ENCODE data around the gene DACH1.

The DACH1 gene

GRCh38 chr13:71617265-71617664 lies 249.7 kb downstream of the DACH1 start:
- DNase-seq, result no peak

- DNase-seq, result no peak
Observed at GRCh38 chr13:71613066-71613745, 253.8 kb downstream of the DACH1 start.

GRCh38 chr13:71611292-71611691 lies 255.7 kb downstream of the DACH1 start:
- no peak for DNase-seq

- no peak for DNase-seq
Observed at GRCh38 chr13:71610876-71611275, 256.1 kb downstream of the DACH1 start.

- DNase-seq, result no peak
Observed at GRCh38 chr13:71609271-71609670, 257.7 kb downstream of the DACH1 start.

- DNase-seq, result no peak
Observed at GRCh38 chr13:71607575-71607974, 259.4 kb downstream of the DACH1 start.

- DNase-seq, result no peak
Observed at GRCh38 chr13:71606818-71607217, 260.2 kb downstream of the DACH1 start.

- DNase-seq, result no peak
Observed at GRCh38 chr13:71605744-71606143, 261.3 kb downstream of the DACH1 start.

- no peak for DNase-seq
Observed at GRCh38 chr13:71603255-71603654, 263.7 kb downstream of the DACH1 start.

- no peak for DNase-seq
Observed at GRCh38 chr13:71602344-71602743, 264.7 kb downstream of the DACH1 start.

- no peak for DNase-seq
Observed at GRCh38 chr13:71597150-71597549, 269.9 kb downstream of the DACH1 start.

GRCh38 chr13:71596116-71596515 lies 270.9 kb downstream of the DACH1 start:
- no peak for DNase-seq

GRCh38 chr13:71593566-71593965 lies 273.4 kb downstream of the DACH1 start:
- no peak for DNase-seq

- DNase-seq, result no peak
Observed at GRCh38 chr13:71591374-71591773, 275.6 kb downstream of the DACH1 start.

- no peak for DNase-seq
Observed at GRCh38 chr13:71590654-71591148, 276.3 kb downstream of the DACH1 start.

- no peak for DNase-seq
Observed at GRCh38 chr13:71589032-71589431, 278.0 kb downstream of the DACH1 start.

- no peak for DNase-seq
Observed at GRCh38 chr13:71587817-71588216, 279.2 kb downstream of the DACH1 start.

GRCh38 chr13:71587193-71587592 lies 279.8 kb downstream of the DACH1 start:
- DNase-seq, result no peak

GRCh38 chr13:71583581-71583980 lies 283.4 kb downstream of the DACH1 start:
- DNase-seq, result no peak

- DNase-seq, result no peak
Observed at GRCh38 chr13:71580614-71581013, 286.4 kb downstream of the DACH1 start.

- no peak for DNase-seq
Observed at GRCh38 chr13:71578048-71578447, 289.0 kb downstream of the DACH1 start.

- DNase-seq, result no peak
Observed at GRCh38 chr13:71577127-71577526, 289.9 kb downstream of the DACH1 start.

GRCh38 chr13:71576571-71576970 lies 290.4 kb downstream of the DACH1 start:
- no peak for DNase-seq

- no peak for DNase-seq
Observed at GRCh38 chr13:71546881-71547280, 320.1 kb downstream of the DACH1 start.

- DNase-seq, result no peak
Observed at GRCh38 chr13:71540098-71540497, 326.9 kb downstream of the DACH1 start.

All from GOT3 (cell line).